Neural progenitor cell (in vitro differentiated cells): ENCODE measurements around the gene TNFRSF8. TPM values are rescaled to one million over a fixed set of nuclear protein-coding genes. Genes with fewer than 3 reads are reported as not detected.

ENCODE experiments used
- DNase-seq: peaks from one replicate; pipeline ENCODE4 v3.0.0-alpha.2; 2016; ENCODE audit warnings: low spot score
- H2AFZ ChIP-seq: fragments of 200-600 bp; sonication (generic); replicated peaks from 2 replicates; pipeline ENCODE4 v1.6.1; 2016; ENCODE audit warnings: antibody characterized with exemption
- H3F3A ChIP-seq: fragments of 200-600 bp; sonication (generic); 2 replicates; pipeline ENCODE4 v1.6.1; 2016; ENCODE audit warnings: antibody characterized with exemption, low read depth
- H3K27ac ChIP-seq: fragments of 200-600 bp; sonication (generic); 2 replicates; pipeline ENCODE4 v1.5.1; 2016; ENCODE audit warnings: mild to moderate bottlenecking
- H3K27me3 ChIP-seq: fragments of 200-600 bp; sonication (generic); 2 replicates; pipeline ENCODE4 v1.6.1; 2016; ENCODE audit warnings: mild to moderate bottlenecking, moderate library complexity
- H3K36me3 ChIP-seq: fragments of 200-600 bp; sonication (generic); 2 replicates; pipeline ENCODE4 v1.5.1; 2016
- H3K4me1 ChIP-seq: fragments of 200-600 bp; sonication (generic); 2 replicates; pipeline ENCODE4 v1.6.1; 2016; ENCODE audit warnings: mixed run types
- H3K4me2 ChIP-seq: fragments of 200-600 bp; sonication (generic); 2 replicates; pipeline ENCODE4 v1.6.1; 2016
- H3K4me3 ChIP-seq: fragments of 200-600 bp; sonication (generic); 2 replicates; pipeline ENCODE4 v1.5.1; 2016
- H3K79me2 ChIP-seq: fragments of 200-600 bp; sonication (generic); 2 replicates; pipeline ENCODE4 v1.6.1; 2016; ENCODE audit warnings: low read depth
- H3K9ac ChIP-seq: fragments of 200-600 bp; sonication (generic); 2 replicates; pipeline ENCODE4 v1.6.1; 2016
- H3K9me3 ChIP-seq: fragments of 200-600 bp; sonication (generic); 2 replicates; pipeline ENCODE4 v1.5.1; 2016; ENCODE audit warnings: low read depth
- H4K20me1 ChIP-seq: fragments of 200-600 bp; sonication (generic); 2 replicates; pipeline ENCODE4 v1.6.1; 2016; ENCODE audit warnings: low read depth
- H3K27ac Mint-ChIP-seq: 3 replicates; pipeline ENCODE4 v1.8.0; 2021; ENCODE audit warnings: mixed read lengths
- H3K27me3 Mint-ChIP-seq: 2 replicates; pipeline ENCODE4 v1.8.0; 2022; ENCODE audit warnings: low read depth, mild to moderate bottlenecking, inconsistent platforms, moderate library complexity, mixed read lengths; ENCODE audit not compliant: insufficient read depth
- H3K36me3 Mint-ChIP-seq: 3 replicates; pipeline ENCODE4 v1.8.0; 2021; ENCODE audit warnings: mixed read lengths
- H3K4me1 Mint-ChIP-seq: 3 replicates; pipeline ENCODE4 v1.8.0; 2021; ENCODE audit warnings: mixed read lengths
- H3K4me3 Mint-ChIP-seq: 3 replicates; pipeline ENCODE4 v1.8.0; 2021; ENCODE audit warnings: mild to moderate bottlenecking, moderate library complexity, mixed read lengths
- H3K9me3 Mint-ChIP-seq: 3 replicates; pipeline ENCODE4 v1.8.0; 2020; ENCODE audit warnings: mixed read lengths
- CTCF ChIP-seq: fragments of 200-600 bp; sonication (generic); IDR thresholded peaks from 2 replicates; pipeline ENCODE4 v1.5.1; 2017; ENCODE audit warnings: antibody characterized with exemption, mild to moderate bottlenecking
- EZH2 ChIP-seq: fragments of 200-600 bp; sonication (generic); IDR thresholded peaks from 2 replicates; pipeline ENCODE4 v1.6.1; 2017; ENCODE audit warnings: antibody characterized with exemption, mild to moderate bottlenecking, moderate library complexity
- EZH2phosphoT487 ChIP-seq: fragments of 200-600 bp; sonication (generic); IDR thresholded peaks from 2 replicates; pipeline ENCODE4 v1.6.1; 2017; ENCODE audit warnings: antibody characterized with exemption
- total RNA-seq: library from RNA; depleted of rRNA; stranded (reverse); fragments of >200 nt; gene quantifications from 2 replicates; pipeline ENCODE4 v1.2.3, GENCODE V29; 2015; ENCODE audit warnings: low replicate concordance

TNFRSF8 gene
- total RNA-seq, 1 donor from 2014 or later: not detected

GRCh38 chr1:12178511-12178910 lies 115.4 kb downstream of the TNFRSF8 start:
- Mint-ChIP-seq H3K4me1 (peaks cover 50% of the 10 kb centered on the region), H3K27ac (peak overlapping the region; percentile 72), H3K36me3 (no peaks in the 10 kb centered on the region), H3K27me3 (peaks cover 8% of the 10 kb centered on the region), H3K4me3 (no peak overlapping the region), H3K9me3 (no peaks in the 10 kb centered on the region)
- no peaks in the 10 kb centered on the region for H3F3A ChIP-seq
- no peak overlapping the region for H3K9ac ChIP-seq
- H3K27me3 ChIP-seq: no peaks in the 10 kb centered on the region
- H3K4me1 ChIP-seq: peaks cover 10% of the 10 kb centered on the region
- TF ChIP-seq CTCF (no peak), EZH2 (no peak), EZH2phosphoT487 (no peak)
- no peak overlapping the region for H2AFZ ChIP-seq
- no peaks in the 10 kb centered on the region for H4K20me1 ChIP-seq
- H3K79me2 ChIP-seq: no peaks in the 10 kb centered on the region
- no peak overlapping the region for H3K4me3 ChIP-seq
- no peak overlapping the region for H3K27ac ChIP-seq
- no peak for DNase-seq
- no peaks in the 10 kb centered on the region for H3K9me3 ChIP-seq
- no peak overlapping the region for H3K4me2 ChIP-seq
- H3K36me3 ChIP-seq: no peaks in the 10 kb centered on the region

GRCh38 chr1:12179111-12179519 lies 116.0 kb downstream of the TNFRSF8 start:
- Mint-ChIP-seq H3K9me3 (no peaks in the 10 kb centered on the region), H3K4me1 (peaks cover 55% of the 10 kb centered on the region), H3K4me3 (no peak overlapping the region), H3K27ac (no peak overlapping the region), H3K36me3 (no peaks in the 10 kb centered on the region), H3K27me3 (peaks cover 8% of the 10 kb centered on the region)
- Histone ChIP-seq H3K9ac (no peak overlapping the region), H3K36me3 (no peaks in the 10 kb centered on the region), H2AFZ (no peak overlapping the region), H3K27me3 (no peaks in the 10 kb centered on the region), H3K4me1 (peaks cover 14% of the 10 kb centered on the region), H3F3A (no peaks in the 10 kb centered on the region), H3K27ac (no peak overlapping the region), H3K9me3 (no peaks in the 10 kb centered on the region), H3K4me3 (no peak overlapping the region), H4K20me1 (no peaks in the 10 kb centered on the region), H3K4me2 (no peak overlapping the region), H3K79me2 (no peaks in the 10 kb centered on the region)
- no peak for DNase-seq
- no peak for TF ChIP-seq EZH2phosphoT487
- TF ChIP-seq CTCF: no peak
- no peak for TF ChIP-seq EZH2

- Histone ChIP-seq H3K9me3 (no peaks in the 10 kb centered on the region), H3K79me2 (no peaks in the 10 kb centered on the region), H3K9ac (no peak overlapping the region), H3F3A (peaks cover 1% of the 10 kb centered on the region), H3K36me3 (no peaks in the 10 kb centered on the region), H3K27ac (no peak overlapping the region), H4K20me1 (no peaks in the 10 kb centered on the region), H3K4me1 (peaks cover 20% of the 10 kb centered on the region), H3K4me3 (no peak overlapping the region), H3K4me2 (no peak overlapping the region), H2AFZ (no peak overlapping the region), H3K27me3 (no peaks in the 10 kb centered on the region)
- Mint-ChIP-seq H3K4me3 (no peak overlapping the region), H3K27ac (peak overlapping the region; percentile 57), H3K36me3 (no peaks in the 10 kb centered on the region), H3K9me3 (no peaks in the 10 kb centered on the region), H3K27me3 (peaks cover 8% of the 10 kb centered on the region), H3K4me1 (peaks cover 52% of the 10 kb centered on the region)
- no peak for DNase-seq
- TF ChIP-seq EZH2: no peak
- no peak for TF ChIP-seq EZH2phosphoT487
- no peak for TF ChIP-seq CTCF
These were observed 116.6 kb downstream of the TNFRSF8 start for GRCh38 chr1:12179676-12180075.
